ENCODE results near the gene SEPTIN2. TPM values are rescaled to one million over a fixed set of nuclear protein-coding genes. Genes with fewer than 3 reads are reported as not detected.

SEPTIN2 gene
- total and polyA plus RNA-seq, 10 of the 15 experiments (the other 5 are each of a cell fraction or from before 2014, with no cell fraction given): 169 to 474 (median 269) TPM

DNA sequence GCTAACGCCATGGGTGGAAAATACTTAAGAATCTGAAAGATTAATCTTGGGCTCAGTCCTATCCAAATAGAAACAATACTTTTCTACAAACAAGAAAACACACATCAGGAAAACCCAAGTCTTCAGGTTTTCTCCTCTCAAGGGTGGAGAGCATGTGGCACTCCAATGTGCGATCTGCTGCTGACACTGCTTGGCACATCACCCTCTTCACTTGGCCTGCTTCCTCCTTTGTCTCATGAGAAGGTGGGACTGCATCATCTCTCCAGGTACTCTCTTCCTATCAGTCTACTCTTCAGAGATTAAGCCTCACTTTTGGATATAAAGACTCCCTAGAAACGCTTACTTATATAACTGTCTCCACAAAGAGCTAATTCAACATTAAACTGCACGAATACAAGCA is 26.7 kb upstream of the SEPTIN2 start:
- ATAC-seq: no peak
- H3K4me1 ChIP-seq (ENCODE audit: control insufficient read depth, insufficient read depth, low read length): peaks cover 3% of the 10 kb centered on the region
- no peaks in the 10 kb centered on the region for H3K27me3 ChIP-seq (replicated peaks in 1 of 2; ENCODE audit: control insufficient read depth in 2 of 2, insufficient read depth in 2 of 2, low read length in 1 of 2)
- SMC1A ChIA-PET (ENCODE audit: uncharacterized antibody, unreplicated experiment): interaction anchor here (1.0 to 1.6 kb wide), 3 partner anchors 12 to 29 kb away, joined by 3 to 5 read pairs (median 4); no protein-coding TSS in a partner anchor
- no peak for TF ChIP-seq IKZF2 (IDR thresholded peaks at IDR 0.05)
- TF ChIP-seq BHLHE40 (IDR thresholded peaks at IDR 0.05; ENCODE audit: borderline replicate concordance in 1 of 2, low read depth in 2 of 2, low read length in 1 of 2): no peak
- TF ChIP-seq RBBP5 (conservative IDR thresholded peaks at IDR 0.05): no peak
- TF ChIP-seq NFXL1 (IDR thresholded peaks at IDR 0.05; ENCODE audit: borderline replicate concordance): no peak
- no peak for TF ChIP-seq MXI1 (IDR thresholded peaks at IDR 0.05; ENCODE audit: low read depth, low read length)
- no peak for TF ChIP-seq TARDBP (IDR thresholded peaks at IDR 0.05; ENCODE audit: borderline replicate concordance)
- no peak for TF ChIP-seq MTA3 (IDR thresholded peaks at IDR 0.05; ENCODE audit: borderline replicate concordance, low read length)
- no peak for TF ChIP-seq EP300 (IDR thresholded peaks at IDR 0.05; ENCODE audit: borderline replicate concordance in 1 of 2, control insufficient read depth in 1 of 2, low read depth in 2 of 2, low read length in 2 of 2)
- TF ChIP-seq PAX5 (IDR thresholded peaks at IDR 0.05; ENCODE audit: borderline replicate concordance, low read depth, low read length): no peak
- TF ChIP-seq, protein P1, sequence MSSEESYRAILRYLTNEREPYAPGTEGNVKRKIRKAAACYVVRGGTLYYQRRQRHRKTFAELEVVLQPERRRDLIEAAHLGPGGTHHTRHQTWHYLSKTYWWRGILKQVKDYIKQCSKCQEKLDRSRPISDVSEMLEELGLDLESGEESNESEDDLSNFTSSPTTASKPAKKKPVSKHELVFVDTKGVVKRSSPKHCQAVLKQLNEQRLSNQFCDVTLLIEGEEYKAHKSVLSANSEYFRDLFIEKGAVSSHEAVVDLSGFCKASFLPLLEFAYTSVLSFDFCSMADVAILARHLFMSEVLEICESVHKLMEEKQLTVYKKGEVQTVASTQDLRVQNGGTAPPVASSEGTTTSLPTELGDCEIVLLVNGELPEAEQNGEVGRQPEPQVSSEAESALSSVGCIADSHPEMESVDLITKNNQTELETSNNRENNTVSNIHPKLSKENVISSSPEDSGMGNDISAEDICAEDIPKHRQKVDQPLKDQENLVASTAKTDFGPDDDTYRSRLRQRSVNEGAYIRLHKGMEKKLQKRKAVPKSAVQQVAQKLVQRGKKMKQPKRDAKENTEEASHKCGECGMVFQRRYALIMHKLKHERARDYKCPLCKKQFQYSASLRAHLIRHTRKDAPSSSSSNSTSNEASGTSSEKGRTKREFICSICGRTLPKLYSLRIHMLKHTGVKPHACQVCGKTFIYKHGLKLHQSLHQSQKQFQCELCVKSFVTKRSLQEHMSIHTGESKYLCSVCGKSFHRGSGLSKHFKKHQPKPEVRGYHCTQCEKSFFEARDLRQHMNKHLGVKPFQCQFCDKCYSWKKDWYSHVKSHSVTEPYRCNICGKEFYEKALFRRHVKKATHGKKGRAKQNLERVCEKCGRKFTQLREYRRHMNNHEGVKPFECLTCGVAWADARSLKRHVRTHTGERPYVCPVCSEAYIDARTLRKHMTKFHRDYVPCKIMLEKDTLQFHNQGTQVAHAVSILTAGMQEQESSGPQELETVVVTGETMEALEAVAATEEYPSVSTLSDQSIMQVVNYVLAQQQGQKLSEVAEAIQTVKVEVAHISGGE (CRISPR knock-in tag; IDR thresholded peaks at IDR 0.05): no peak
- TF ChIP-seq, protein P2, sequence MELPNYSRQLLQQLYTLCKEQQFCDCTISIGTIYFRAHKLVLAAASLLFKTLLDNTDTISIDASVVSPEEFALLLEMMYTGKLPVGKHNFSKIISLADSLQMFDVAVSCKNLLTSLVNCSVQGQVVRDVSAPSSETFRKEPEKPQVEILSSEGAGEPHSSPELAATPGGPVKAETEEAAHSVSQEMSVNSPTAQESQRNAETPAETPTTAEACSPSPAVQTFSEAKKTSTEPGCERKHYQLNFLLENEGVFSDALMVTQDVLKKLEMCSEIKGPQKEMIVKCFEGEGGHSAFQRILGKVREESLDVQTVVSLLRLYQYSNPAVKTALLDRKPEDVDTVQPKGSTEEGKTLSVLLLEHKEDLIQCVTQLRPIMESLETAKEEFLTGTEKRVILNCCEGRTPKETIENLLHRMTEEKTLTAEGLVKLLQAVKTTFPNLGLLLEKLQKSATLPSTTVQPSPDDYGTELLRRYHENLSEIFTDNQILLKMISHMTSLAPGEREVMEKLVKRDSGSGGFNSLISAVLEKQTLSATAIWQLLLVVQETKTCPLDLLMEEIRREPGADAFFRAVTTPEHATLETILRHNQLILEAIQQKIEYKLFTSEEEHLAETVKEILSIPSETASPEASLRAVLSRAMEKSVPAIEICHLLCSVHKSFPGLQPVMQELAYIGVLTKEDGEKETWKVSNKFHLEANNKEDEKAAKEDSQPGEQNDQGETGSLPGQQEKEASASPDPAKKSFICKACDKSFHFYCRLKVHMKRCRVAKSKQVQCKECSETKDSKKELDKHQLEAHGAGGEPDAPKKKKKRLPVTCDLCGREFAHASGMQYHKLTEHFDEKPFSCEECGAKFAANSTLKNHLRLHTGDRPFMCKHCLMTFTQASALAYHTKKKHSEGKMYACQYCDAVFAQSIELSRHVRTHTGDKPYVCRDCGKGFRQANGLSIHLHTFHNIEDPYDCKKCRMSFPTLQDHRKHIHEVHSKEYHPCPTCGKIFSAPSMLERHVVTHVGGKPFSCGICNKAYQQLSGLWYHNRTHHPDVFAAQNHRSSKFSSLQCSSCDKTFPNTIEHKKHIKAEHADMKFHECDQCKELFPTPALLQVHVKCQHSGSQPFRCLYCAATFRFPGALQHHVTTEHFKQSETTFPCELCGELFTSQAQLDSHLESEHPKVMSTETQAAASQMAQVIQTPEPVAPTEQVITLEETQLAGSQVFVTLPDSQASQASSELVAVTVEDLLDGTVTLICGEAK (IDR thresholded peaks at IDR 0.05; ENCODE audit: borderline replicate concordance): no peak
- TF ChIP-seq ESRRA (IDR thresholded peaks at IDR 0.05; ENCODE audit: low read length): no peak
- TF ChIP-seq SMARCA5 (IDR thresholded peaks at IDR 0.05): no peak
- TF ChIP-seq MTA2 (IDR thresholded peaks at IDR 0.05; ENCODE audit: low read depth): no peak
- TF ChIP-seq EED (IDR thresholded peaks at IDR 0.05; ENCODE audit: low read depth): no peak
- no peak for TF ChIP-seq YY1 (IDR thresholded peaks at IDR 0.05; ENCODE audit: low read depth, low read length)
- in situ Hi-C loops (cut with MboI) (no loop called here), intact Hi-C loops (cut with micrococcal nuclease; ENCODE audit: unreplicated experiment) (no loop called here)
- no peak overlapping the region for H3K9ac ChIP-seq (ENCODE audit: control insufficient read depth, insufficient read depth, low read length)
- H3K36me3 ChIP-seq (ENCODE audit: control insufficient read depth in 2 of 2, insufficient read depth in 2 of 2, low read length in 1 of 2): no peaks in the 10 kb centered on the region; a peak in 1 of 4 replicates
- H2AFZ ChIP-seq (ENCODE audit: control insufficient read depth, low read depth, low read length): no peak overlapping the region
- RAD21 ChIA-PET (ENCODE audit: unreplicated experiment): no interaction called here
- no peaks in the 10 kb centered on the region for H3K9me3 ChIP-seq (replicated peaks; ENCODE audit: control insufficient read depth, insufficient read depth, low read length)
- BruUV-seq (replicated peaks): no TSS peak
- FAIRE-seq: no peak
- no peak for DNase-seq (ENCODE audit: low read depth, low spot score)
- H3K4me3 ChIP-seq: no peak overlapping the region
- WGBS (ENCODE audit: insufficient coverage, insufficient replicate concordance, low lambda C conversion rate, missing lambda C conversion rate): 84% methylated on average over 4 of the region's 4 CpGs
- H4K20me1 ChIP-seq (ENCODE audit: control insufficient read depth, insufficient read depth): no peaks in the 10 kb centered on the region
- H3K4me2 ChIP-seq (ENCODE audit: control insufficient read depth, insufficient read depth): no peak overlapping the region
- CTCF ChIA-PET: interaction anchor here (1.9 kb wide), 1 partner anchor 13 kb away, joined by 6 read pairs; no protein-coding TSS in a partner anchor
- H3K27ac ChIP-seq (ENCODE audit: control insufficient read depth, insufficient read depth): no peak overlapping the region
- POLR2A ChIA-PET: interaction anchor here (1.1 kb wide), 1 partner anchor 69 kb away, joined by 3 read pairs; no protein-coding TSS in a partner anchor
- peaks cover 84% of the 10 kb centered on the region for H3K79me2 ChIP-seq (ENCODE audit: control insufficient read depth, insufficient read depth, low read length)

Measured in GM12878 (cell line).